Neural cell (in vitro differentiated cells): ENCODE measurements around the gene SGTA. TPM values are rescaled to one million over a fixed set of nuclear protein-coding genes. Genes with fewer than 3 reads are reported as not detected.

Experiments
- H2AFZ ChIP-seq: fragments of 200-600, 300-800 bp; sonication (generic), shearing (Covaris generic); 2 replicates; pipeline ENCODE4 v1.6.0; 2014; ENCODE audit warnings: low read depth, mild to moderate bottlenecking, antibody characterized with exemption, low read length, moderate library complexity
- H3F3A ChIP-seq: fragments of 200-600 bp; shearing (Covaris generic); 2 replicates; pipeline ENCODE4 v1.6.1; 2016; ENCODE audit warnings: mild to moderate bottlenecking, moderate library complexity, mixed read lengths, antibody characterized with exemption, low read length; ENCODE audit not compliant: insufficient read depth, poor library complexity, severe bottlenecking
- H3K27ac ChIP-seq: fragments of 200-600, 300-800 bp; sonication (generic), shearing (Covaris generic); 2 replicates; pipeline ENCODE4 v1.5.1; 2014; ENCODE audit warnings: mild to moderate bottlenecking, low read length, moderate library complexity
- H3K27me3 ChIP-seq: fragments of 300-800, 200-600 bp; sonication (generic), shearing (Covaris generic); 2 replicates; pipeline ENCODE4 v1.6.0; 2014; ENCODE audit warnings: mild to moderate bottlenecking, low read depth, low read length, moderate library complexity; ENCODE audit not compliant: insufficient read depth
- H3K36me3 ChIP-seq: fragments of 300-800, 200-600 bp; sonication (generic), shearing (Covaris generic); 2 replicates; pipeline ENCODE4 v1.5.1; 2014; ENCODE audit warnings: mild to moderate bottlenecking, antibody characterized with exemption, low read length, moderate library complexity; ENCODE audit not compliant: insufficient read depth
- H3K4me2 ChIP-seq: fragments of 300-800, 200-600 bp; sonication (generic), shearing (Covaris generic); 2 replicates; pipeline ENCODE4 v1.6.0; 2014; ENCODE audit warnings: mild to moderate bottlenecking, low read length
- H3K4me3 ChIP-seq: fragments of 300-800, 200-600 bp; sonication (generic), shearing (Covaris generic); 2 replicates; pipeline ENCODE4 v1.5.1; 2014; ENCODE audit warnings: mild to moderate bottlenecking, low read length, moderate library complexity
- H3K79me2 ChIP-seq: fragments of 200-600 bp; shearing (Covaris generic); replicated peaks from 2 replicates; pipeline ENCODE4 v1.6.0; 2014; ENCODE audit warnings: mild to moderate bottlenecking, low read length, moderate library complexity; ENCODE audit not compliant: insufficient read depth
- H3K9ac ChIP-seq: fragments of 300-800, 200-600 bp; sonication (generic), shearing (Covaris generic); 2 replicates; pipeline ENCODE4 v1.6.1; 2016; ENCODE audit warnings: mild to moderate bottlenecking, low read length, mixed read lengths
- H3K9me2 ChIP-seq: fragments of 200-600 bp; shearing (Covaris generic); 2 replicates; pipeline ENCODE4 v1.6.1; 2016; ENCODE audit warnings: mild to moderate bottlenecking, low read length, mixed read lengths; ENCODE audit not compliant: insufficient read depth
- H3K9me3 ChIP-seq: fragments of 200-600, 300-800 bp; sonication (generic), shearing (Covaris generic); 2 replicates; pipeline ENCODE4 v1.6.1; 2016; ENCODE audit warnings: mild to moderate bottlenecking, mixed run types, low read length, moderate library complexity, mixed read lengths
- H4K20me1 ChIP-seq: fragments of 200-600 bp; shearing (Covaris generic); 2 replicates; pipeline ENCODE4 v1.6.1; 2016; ENCODE audit warnings: mild to moderate bottlenecking, mixed run types; ENCODE audit not compliant: insufficient read depth
- CTCF ChIP-seq: fragments of 450-650 bp; IDR thresholded peaks from 2 replicates; pipeline ENCODE4 v1.5.1; 2014; ENCODE audit warnings: antibody characterized with exemption, mild to moderate bottlenecking, moderate library complexity; ENCODE audit not compliant: poor library complexity, severe bottlenecking
- EP300 ChIP-seq: fragments of 450-650 bp; conservative IDR thresholded peaks from 2 replicates; pipeline ENCODE4 v1.6.1; 2014; ENCODE audit warnings: antibody characterized with exemption, mild to moderate bottlenecking, moderate library complexity; ENCODE audit not compliant: poor library complexity, severe bottlenecking
- EZH2 ChIP-seq: fragments of 200-600, 300-800 bp; shearing (Covaris generic), sonication (generic); IDR thresholded peaks from 2 replicates; pipeline ENCODE4 v1.6.1; 2014; ENCODE audit warnings: antibody characterized with exemption, low read length, borderline replicate concordance, mild to moderate bottlenecking; ENCODE audit not compliant: insufficient read depth, poor library complexity, severe bottlenecking
- MXI1 ChIP-seq: fragments of 450-650 bp; conservative IDR thresholded peaks from 2 replicates; pipeline ENCODE4 v1.6.1; 2014; ENCODE audit warnings: antibody characterized with exemption, mild to moderate bottlenecking; ENCODE audit not compliant: poor library complexity, severe bottlenecking
- POLR2AphosphoS5 ChIP-seq: IDR thresholded peaks from 2 replicates; pipeline ENCODE4 v1.6.1; 2012
- RAD21 ChIP-seq: fragments of 450-650 bp; conservative IDR thresholded peaks from 2 replicates; pipeline ENCODE4 v1.6.1; 2014; ENCODE audit warnings: antibody characterized with exemption, mild to moderate bottlenecking, moderate library complexity
- REST ChIP-seq: IDR thresholded peaks from 2 replicates; pipeline ENCODE4 v1.6.1; 2012; ENCODE audit warnings: borderline replicate concordance
- SMC3 ChIP-seq: fragments of 450-650 bp; conservative IDR thresholded peaks from 2 replicates; pipeline ENCODE4 v1.6.1; 2014; ENCODE audit warnings: antibody characterized with exemption, mild to moderate bottlenecking, moderate library complexity; ENCODE audit not compliant: poor library complexity
- TAF1 ChIP-seq: IDR thresholded peaks from 2 replicates; pipeline ENCODE4 v1.6.1; 2012; ENCODE audit warnings: low read depth
- polyA plus RNA-seq: library from polyadenylated mRNA; depleted of rRNA; stranded (reverse); fragments of >200 nt; gene quantifications from 2 replicates; pipeline ENCODE4 v1.2.3, GENCODE V29; 2014

Gene SGTA
- polyA plus RNA-seq, 1 donor from 2014 or later, result 80.6 TPM

DNA sequence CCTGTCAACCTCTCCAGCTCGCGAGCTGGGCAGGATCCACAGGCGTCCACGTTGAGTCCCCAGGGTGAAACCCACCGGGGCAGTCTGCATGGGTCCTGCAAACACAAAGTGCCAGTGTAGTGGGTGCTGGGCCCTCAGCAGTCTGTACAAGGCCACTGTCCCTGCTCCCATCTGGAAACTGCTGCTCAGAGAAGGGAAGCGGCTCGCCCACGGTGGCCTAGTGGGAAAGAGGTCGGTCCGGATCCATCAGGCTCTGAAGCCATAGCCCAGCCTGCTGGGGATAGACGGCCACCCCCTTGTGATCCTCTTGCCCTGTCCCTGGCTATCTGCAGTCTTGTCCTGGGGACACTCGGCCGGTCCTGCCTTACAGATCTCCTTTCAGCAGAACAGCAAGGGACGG lies 59.3 kb downstream of the SGTA start:
- TF ChIP-seq REST (no peak), RAD21 (no peak)
- H3K9me2 ChIP-seq, result no peaks in the 10 kb centered on the region
- no peaks in the 10 kb centered on the region for H3F3A ChIP-seq
- no peak overlapping the region for H3K4me3 ChIP-seq
- H3K9me3 ChIP-seq, result no peaks in the 10 kb centered on the region
- H4K20me1 ChIP-seq, result no peaks in the 10 kb centered on the region
- H3K27ac ChIP-seq, result no peak overlapping the region
- no peak overlapping the region for H3K4me2 ChIP-seq
- H3K27me3 ChIP-seq, result no peaks in the 10 kb centered on the region
- H3K79me2 ChIP-seq, result no peaks in the 10 kb centered on the region
- no peaks in the 10 kb centered on the region for H3K36me3 ChIP-seq
- H3K9ac ChIP-seq, result no peak overlapping the region
- no peak overlapping the region for H2AFZ ChIP-seq

DNA sequence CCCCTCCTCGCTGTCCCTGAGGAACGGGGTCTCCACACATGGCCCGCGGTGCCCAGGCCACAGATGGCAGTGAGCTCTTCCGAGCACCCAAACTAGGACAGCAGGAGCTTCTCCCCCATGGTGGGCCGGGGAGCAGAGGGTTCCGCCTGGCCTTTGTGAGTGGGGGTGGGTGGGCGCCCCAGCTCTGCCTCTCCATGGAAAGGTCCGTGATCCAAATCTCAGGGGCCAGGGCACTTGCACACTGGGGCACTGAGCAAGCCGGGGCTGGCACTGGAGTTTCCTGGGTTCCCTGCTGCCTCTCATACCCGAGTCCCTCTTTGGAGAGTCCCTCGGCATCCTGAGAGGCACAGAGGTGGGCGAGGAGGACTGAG lies 59.7 kb downstream of the SGTA start:
- H3K27ac ChIP-seq, result no peak overlapping the region
- no peaks in the 10 kb centered on the region for H4K20me1 ChIP-seq
- H3K4me2 ChIP-seq, result no peak overlapping the region
- H3K27me3 ChIP-seq, result no peaks in the 10 kb centered on the region
- no peaks in the 10 kb centered on the region for H3K9me2 ChIP-seq
- TF ChIP-seq EZH2, result no peak
- no peak for TF ChIP-seq CTCF
- no peak for TF ChIP-seq POLR2AphosphoS5
- no peak for TF ChIP-seq REST
- TF ChIP-seq SMC3, result no peak
- no peak for TF ChIP-seq EP300
- no peak for TF ChIP-seq MXI1
- TF ChIP-seq TAF1, result no peak
- no peak for TF ChIP-seq RAD21
- no peak overlapping the region for H3K4me3 ChIP-seq
- H3K9me3 ChIP-seq, result no peaks in the 10 kb centered on the region
- H2AFZ ChIP-seq, result no peak overlapping the region
- H3F3A ChIP-seq, result no peaks in the 10 kb centered on the region
- no peaks in the 10 kb centered on the region for H3K36me3 ChIP-seq
- no peak overlapping the region for H3K9ac ChIP-seq
- H3K79me2 ChIP-seq, result no peaks in the 10 kb centered on the region
